ENCODE measurements around the gene NAALADL2. TPM values are rescaled to one million over a fixed set of nuclear protein-coding genes. Genes with fewer than 3 reads are reported as not detected.

NAALADL2 gene
- polyA plus RNA-seq, 1 experiment, result 6.3 TPM

DNA sequence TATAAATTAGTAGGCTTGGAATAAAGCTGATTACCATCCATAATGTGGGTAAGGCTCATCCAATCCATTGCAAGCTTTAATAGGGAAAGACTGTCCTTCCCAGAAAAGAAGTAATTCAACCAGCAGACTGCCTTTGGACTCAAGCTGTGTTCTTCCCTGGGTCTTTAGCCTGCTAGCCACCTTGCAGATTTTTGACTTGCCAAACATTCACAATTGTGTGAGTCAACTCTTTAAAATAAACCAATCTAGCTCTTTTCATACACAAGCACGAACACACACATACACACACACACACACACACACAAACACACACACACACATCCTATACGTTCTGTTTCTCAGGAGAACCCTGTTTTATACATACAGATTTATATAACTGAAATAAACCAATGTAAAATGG is 248.1 kb downstream of the NAALADL2 start:
- H3K27me3 ChIP-seq (ENCODE audit: control insufficient read depth, insufficient read depth, low read length), result no peaks in the 10 kb centered on the region
- no peak overlapping the region for H3K27ac ChIP-seq (ENCODE audit: low read depth, low read length)
- ChIA-PET POLR2A (no interaction called here), CTCF (interaction anchor here (0.6 kb wide), 1 partner anchor 1554 kb away, joined by 3 read pairs; no protein-coding TSS in a partner anchor)
- TF ChIP-seq, protein P1, sequence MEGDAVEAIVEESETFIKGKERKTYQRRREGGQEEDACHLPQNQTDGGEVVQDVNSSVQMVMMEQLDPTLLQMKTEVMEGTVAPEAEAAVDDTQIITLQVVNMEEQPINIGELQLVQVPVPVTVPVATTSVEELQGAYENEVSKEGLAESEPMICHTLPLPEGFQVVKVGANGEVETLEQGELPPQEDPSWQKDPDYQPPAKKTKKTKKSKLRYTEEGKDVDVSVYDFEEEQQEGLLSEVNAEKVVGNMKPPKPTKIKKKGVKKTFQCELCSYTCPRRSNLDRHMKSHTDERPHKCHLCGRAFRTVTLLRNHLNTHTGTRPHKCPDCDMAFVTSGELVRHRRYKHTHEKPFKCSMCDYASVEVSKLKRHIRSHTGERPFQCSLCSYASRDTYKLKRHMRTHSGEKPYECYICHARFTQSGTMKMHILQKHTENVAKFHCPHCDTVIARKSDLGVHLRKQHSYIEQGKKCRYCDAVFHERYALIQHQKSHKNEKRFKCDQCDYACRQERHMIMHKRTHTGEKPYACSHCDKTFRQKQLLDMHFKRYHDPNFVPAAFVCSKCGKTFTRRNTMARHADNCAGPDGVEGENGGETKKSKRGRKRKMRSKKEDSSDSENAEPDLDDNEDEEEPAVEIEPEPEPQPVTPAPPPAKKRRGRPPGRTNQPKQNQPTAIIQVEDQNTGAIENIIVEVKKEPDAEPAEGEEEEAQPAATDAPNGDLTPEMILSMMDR (IDR thresholded peaks at IDR 0.05; ENCODE audit: low read depth, low read length), result no peak
- no peaks in the 10 kb centered on the region for H3K9me3 ChIP-seq (ENCODE audit: control insufficient read depth, insufficient read depth, low read length)
- no peak overlapping the region for H3K4me3 ChIP-seq (ENCODE audit: low read depth, low read length)
- peak; percentile 55 for DNase-seq (ENCODE audit: low read depth, low spot score)

DNA sequence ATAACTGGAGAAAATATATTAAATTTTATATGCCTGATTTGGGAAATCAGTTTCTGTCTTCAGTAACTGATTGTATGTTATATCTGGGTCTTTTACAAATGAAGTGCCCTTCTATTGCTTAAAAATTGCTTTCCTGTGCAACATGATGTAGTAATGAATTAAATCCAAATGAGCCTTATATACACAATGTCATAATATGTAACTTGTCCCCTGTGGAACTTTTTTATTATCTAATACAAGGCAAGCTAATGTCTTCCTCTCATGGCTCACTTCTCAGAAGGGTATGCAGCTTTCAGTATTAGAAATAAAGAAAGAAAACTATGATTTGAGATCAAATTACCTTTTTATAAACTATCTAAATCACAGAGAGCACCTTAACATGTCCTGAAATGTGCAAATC is 248.9 kb downstream of the NAALADL2 start:
- H3K27me3 ChIP-seq (ENCODE audit: control insufficient read depth, insufficient read depth, low read length), result no peaks in the 10 kb centered on the region
- CTCF ChIA-PET, result no interaction called here
- no peak for DNase-seq (ENCODE audit: low read depth, low spot score)
- TF ChIP-seq, protein P1 (IDR thresholded peaks at IDR 0.05; ENCODE audit: low read depth, low read length), result no peak
- POLR2A ChIA-PET, result no interaction called here
- no peak overlapping the region for H3K27ac ChIP-seq (ENCODE audit: low read depth, low read length)
- no peak overlapping the region for H3K4me3 ChIP-seq (ENCODE audit: low read depth, low read length)
- no peaks in the 10 kb centered on the region for H3K9me3 ChIP-seq (ENCODE audit: control insufficient read depth, insufficient read depth, low read length)

DNA sequence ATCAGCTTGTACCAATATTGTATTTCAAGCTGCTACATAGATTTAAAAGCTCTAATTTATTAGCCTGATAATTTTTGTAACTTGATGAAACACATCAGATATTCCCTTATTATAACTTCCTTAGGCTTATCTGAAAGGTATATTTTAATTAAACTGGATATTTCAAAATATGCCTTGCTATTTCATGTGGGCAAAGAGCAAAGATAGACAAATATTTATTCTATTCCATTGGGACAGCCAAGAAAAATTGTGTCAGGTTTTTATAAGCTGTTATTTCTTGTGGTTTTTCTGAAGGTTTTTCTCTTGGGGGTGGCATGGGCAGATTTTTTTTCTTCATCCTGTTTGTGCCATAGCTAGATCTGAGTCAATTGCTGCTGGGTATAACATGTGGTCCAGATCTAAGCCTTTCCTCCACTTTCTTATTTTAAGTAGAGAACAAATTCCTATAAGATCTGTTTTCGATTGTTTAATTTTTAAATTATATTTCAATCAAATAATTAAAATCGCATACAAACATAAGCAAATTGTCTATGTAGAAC is 249.5 kb downstream of the NAALADL2 start:
- no peak overlapping the region for H3K4me3 ChIP-seq (ENCODE audit: low read depth, low read length)
- ChIA-PET POLR2A (no interaction called here), CTCF (no interaction called here)
- no peak overlapping the region for H3K27ac ChIP-seq (ENCODE audit: low read depth, low read length)
- no peak for DNase-seq (ENCODE audit: low read depth, low spot score)
- TF ChIP-seq, protein P1 (IDR thresholded peaks at IDR 0.05; ENCODE audit: low read depth, low read length), result no peak
- H3K9me3 ChIP-seq (ENCODE audit: control insufficient read depth, insufficient read depth, low read length), result no peaks in the 10 kb centered on the region
- no peaks in the 10 kb centered on the region for H3K27me3 ChIP-seq (ENCODE audit: control insufficient read depth, insufficient read depth, low read length)

DNA sequence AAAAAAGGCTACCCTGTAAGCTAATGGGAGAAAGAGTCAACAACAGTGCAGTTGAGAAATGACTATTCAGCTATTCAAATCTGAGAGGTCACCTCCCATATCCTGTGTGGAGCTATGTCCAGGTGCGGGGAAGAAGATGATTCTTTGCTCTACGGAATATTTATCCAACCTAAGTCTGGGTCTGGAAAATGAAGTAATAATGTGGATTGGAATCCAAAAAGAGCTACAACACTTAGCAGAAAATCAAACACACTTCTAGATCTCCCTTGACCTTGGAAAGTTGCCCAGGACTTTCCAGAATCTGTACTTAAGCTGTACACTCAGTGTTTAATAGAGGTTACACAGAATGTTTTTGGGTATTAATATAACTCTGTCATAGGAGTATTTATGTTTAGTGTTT is 251.9 kb downstream of the NAALADL2 start:
- H3K27me3 ChIP-seq (ENCODE audit: control insufficient read depth, insufficient read depth, low read length), result no peaks in the 10 kb centered on the region
- no peak overlapping the region for H3K27ac ChIP-seq (ENCODE audit: low read depth, low read length)
- TF ChIP-seq, protein P1 (IDR thresholded peaks at IDR 0.05; ENCODE audit: low read depth, low read length), result no peak
- no peak overlapping the region for H3K4me3 ChIP-seq (ENCODE audit: low read depth, low read length)
- no peaks in the 10 kb centered on the region for H3K9me3 ChIP-seq (ENCODE audit: control insufficient read depth, insufficient read depth, low read length)
- POLR2A ChIA-PET, result no interaction called here
- no peak for DNase-seq (ENCODE audit: low read depth, low spot score)
- CTCF ChIA-PET, result no interaction called here

DNA sequence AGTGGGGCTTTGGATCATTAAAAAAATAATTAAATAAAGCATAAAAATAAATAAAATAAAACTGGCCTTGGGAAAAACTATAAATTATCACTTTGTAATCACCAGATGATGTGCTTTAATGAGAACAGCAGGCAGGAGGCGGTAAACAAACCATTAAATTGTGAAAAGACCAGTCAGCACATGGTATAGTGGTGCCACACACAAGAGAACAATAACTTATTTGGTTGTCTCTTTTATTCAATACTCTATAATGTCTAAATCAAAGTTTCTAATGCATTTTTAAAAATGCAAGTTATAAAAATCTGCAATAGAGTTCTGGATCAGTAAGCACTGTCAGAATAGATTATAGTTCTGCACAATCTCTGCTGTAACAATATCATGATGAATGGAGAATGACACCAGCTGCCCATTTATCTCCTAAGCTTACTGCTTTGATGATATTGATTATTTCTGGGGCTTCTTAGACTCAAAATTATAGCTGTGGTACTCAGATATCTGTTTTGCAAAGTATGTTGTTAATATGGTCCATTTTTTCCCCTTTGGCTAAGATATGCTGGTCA is 259.3 kb downstream of the NAALADL2 start:
- POLR2A ChIA-PET, result no interaction called here
- Histone ChIP-seq H3K9me3 (ENCODE audit: control insufficient read depth, insufficient read depth, low read length) (no peaks in the 10 kb centered on the region), H3K4me3 (ENCODE audit: low read depth, low read length) (no peak overlapping the region), H3K27me3 (ENCODE audit: control insufficient read depth, insufficient read depth, low read length) (no peaks in the 10 kb centered on the region), H3K27ac (ENCODE audit: low read depth, low read length) (no peak overlapping the region)
- TF ChIP-seq, protein P1 (IDR thresholded peaks at IDR 0.05; ENCODE audit: low read depth, low read length), result no peak
- CTCF ChIA-PET, result no interaction called here
- DNase-seq (ENCODE audit: low read depth, low spot score), result no peak
